HCT116 (cell line): Measurements from ENCODE around the gene LIMD2. TPM values are rescaled to one million over a fixed set of nuclear protein-coding genes. Genes with fewer than 3 reads are reported as not detected.

Experiments
- ATAC-seq: fragments of 200-7000 bp; cut with Tn5 transposase; 2 replicates; pipeline ENCODE4 v1.9.1; 2020; ENCODE audit warnings: mild to moderate bottlenecking, moderate library complexity
- BruUV-seq: library from RNA; stranded (reverse); fragments of 400-500 nt; replicated peaks from 2 replicates; lab custom pipeline; 2021; lab: Mats Ljungman, UMichigan
- CTCF ChIA-PET: fragments of 300-600 bp; sonication (Branson Sonifier 250); formaldehyde crosslinking; loops from one replicate; lab custom pipeline; 2021; ENCODE audit warnings: antibody characterized with exemption; lab: Charles Lee
- POLR2A ChIA-PET: fragments of 300-600, 350-600 bp; sonication (Branson Sonifier 250); formaldehyde crosslinking; loops from one replicate; lab custom pipeline; 2021; ENCODE audit warnings: antibody characterized with exemption; lab: Charles Lee
- RAD21 ChIA-PET, 2 experiments: fragments of 300-600 bp; sonication (Branson Sonifier 250); formaldehyde crosslinking; loops; one replicate each; lab custom pipeline; 2023; ENCODE audit warnings: low total read pairs in 2 of 2; ENCODE audit not compliant: uncharacterized antibody in 2 of 2, unreplicated experiment in 2 of 2, low non-redundant PET in 1 of 2; lab: Charles Lee
- DNase-seq: peaks from one replicate; pipeline ENCODE4 v3.0.0-alpha.2; 2010; ENCODE audit warnings: low read depth, low spot score
- H2AFZ ChIP-seq: fragments of 200-600 bp; shearing (Covaris generic), sonication (generic); 2 replicates; pipeline ENCODE4 v1.6.1; 2017; ENCODE audit warnings: low read depth, mixed run types, mixed read lengths, antibody characterized with exemption, low read length; ENCODE audit not compliant: poor library complexity, severe bottlenecking
- H3K27ac ChIP-seq: 2 replicates; pipeline ENCODE4 v1.5.1; 2012; ENCODE audit warnings: low read depth, low read length
- H3K27me3 ChIP-seq: fragments of 200-600 bp; sonication (generic); 2 replicates; pipeline ENCODE4 v1.6.1; 2016; ENCODE audit warnings: mixed run types, low read length, mixed read lengths; ENCODE audit not compliant: insufficient read depth
- H3K36me3 ChIP-seq, 2 experiments: fragments of 200-500 bp in 1 of 2; fragments of 200-600 bp in 1 of 2; sonication (Bioruptor generic) in 1 of 2; sonication (generic) in 1 of 2; 2 replicates each; pipeline versions ENCODE4 v1.5.1 to v1.6.1; 2014 to 2016; ENCODE audit warnings: low read length in 2 of 2, inconsistent platforms in 1 of 2, mixed read lengths in 1 of 2, mixed run types in 1 of 2; ENCODE audit not compliant: insufficient read depth in 2 of 2, control insufficient read depth in 1 of 2
- H3K4me1 ChIP-seq, 2 experiments: fragments of 200-600 bp in 1 of 2; sonication (generic) in 1 of 2; 2 replicates each; pipeline versions ENCODE4 v1.5.1 to v1.6.1; 2012 to 2017; ENCODE audit warnings: low read length in 2 of 2, inconsistent platforms in 1 of 2, mild to moderate bottlenecking in 1 of 2, mixed read lengths in 1 of 2, mixed run types in 1 of 2, moderate library complexity in 1 of 2; ENCODE audit not compliant: insufficient read depth in 2 of 2, control insufficient read depth in 1 of 2
- H3K4me2 ChIP-seq: fragments of 200-600 bp; sonication (generic); 2 replicates; pipeline ENCODE4 v1.6.1; 2017; ENCODE audit warnings: mixed run types, low read length, mixed read lengths
- H3K4me3 ChIP-seq, 2 experiments: fragments of 200-600 bp in 1 of 2; sonication (generic) in 1 of 2; replicated peaks in 1 of 2; 2 replicates each; pipeline ENCODE4 v1.5.1; 2011 to 2016; ENCODE audit warnings: low read length in 2 of 2, control low read depth in 1 of 2, low read depth in 1 of 2, mild to moderate bottlenecking in 1 of 2, mixed read lengths in 1 of 2, mixed run types in 1 of 2
- H3K79me2 ChIP-seq: fragments of 200-600 bp; sonication (generic); 2 replicates; pipeline ENCODE4 v1.6.1; 2017; ENCODE audit warnings: mild to moderate bottlenecking, mixed run types, low read length, moderate library complexity, mixed read lengths; ENCODE audit not compliant: insufficient read depth
- H3K9ac ChIP-seq: fragments of 200-600 bp; sonication (generic); 2 replicates; pipeline ENCODE4 v1.6.1; 2016; ENCODE audit warnings: low read length, mixed read lengths
- H3K9me2 ChIP-seq: fragments of 200-600 bp; sonication (generic), shearing (Covaris generic); 2 replicates; pipeline ENCODE4 v1.6.1; 2017; ENCODE audit warnings: mixed run types, mild to moderate bottlenecking, moderate library complexity; ENCODE audit not compliant: insufficient read depth
- H3K9me3 ChIP-seq, 2 experiments: fragments of 200-500 bp in 1 of 2; fragments of 200-600 bp in 1 of 2; sonication (Bioruptor generic) in 1 of 2; sonication (generic) in 1 of 2; 2 replicates each; pipeline ENCODE4 v1.6.1; 2014 to 2017; ENCODE audit warnings: low read length in 2 of 2, mixed read lengths in 2 of 2, inconsistent platforms in 1 of 2, low read depth in 1 of 2, mild to moderate bottlenecking in 1 of 2, mixed run types in 1 of 2, moderate library complexity in 1 of 2; ENCODE audit not compliant: control insufficient read depth in 1 of 2, insufficient read depth in 1 of 2
- H4K20me1 ChIP-seq: fragments of 200-600 bp; sonication (generic), shearing (Covaris generic); 2 replicates; pipeline ENCODE4 v1.6.1; 2017; ENCODE audit warnings: mixed run types, mild to moderate bottlenecking, moderate library complexity; ENCODE audit not compliant: insufficient read depth
- CBX3 ChIP-seq: IDR thresholded peaks from 2 replicates; pipeline ENCODE4 v1.6.1; 2012; ENCODE audit warnings: low read depth
- CEBPB ChIP-seq: IDR thresholded peaks from 2 replicates; pipeline ENCODE4 v1.6.1; 2012; ENCODE audit warnings: low read depth
- EGR1 ChIP-seq: IDR thresholded peaks from 2 replicates; pipeline ENCODE4 v1.6.1; 2012; ENCODE audit warnings: low read depth
- EZH2 ChIP-seq: fragments of 200-600 bp; sonication (generic); IDR thresholded peaks from 2 replicates; pipeline ENCODE4 v1.6.1; 2017; ENCODE audit warnings: antibody characterized with exemption, mixed run types
- EZH2phosphoT487 ChIP-seq: fragments of 200-600 bp; IDR thresholded peaks from 2 replicates; pipeline ENCODE4 v1.6.1; 2018; ENCODE audit warnings: antibody characterized with exemption, borderline replicate concordance
- FOSL1 ChIP-seq: IDR thresholded peaks from 2 replicates; pipeline ENCODE4 v1.6.1; 2012; ENCODE audit warnings: low read depth
- POLR2AphosphoS5 ChIP-seq: IDR thresholded peaks from 2 replicates; pipeline ENCODE4 v1.6.1; 2011; ENCODE audit warnings: mild to moderate bottlenecking, low read depth, low read length, moderate library complexity
- RAD21 ChIP-seq: IDR thresholded peaks from 2 replicates; pipeline ENCODE4 v1.6.1; 2012; ENCODE audit warnings: low read depth, mild to moderate bottlenecking
- SIN3A ChIP-seq: IDR thresholded peaks from 2 replicates; pipeline ENCODE4 v1.6.1; 2012; ENCODE audit warnings: low read depth
- SP1 ChIP-seq: IDR thresholded peaks from 2 replicates; pipeline ENCODE4 v1.6.1; 2012; ENCODE audit warnings: low read depth
- SRF ChIP-seq: IDR thresholded peaks from 2 replicates; pipeline ENCODE4 v1.6.1; 2012; ENCODE audit warnings: low read depth
- TCF7L2 ChIP-seq: IDR thresholded peaks from 2 replicates; pipeline ENCODE4 v1.7.0; 2011; ENCODE audit warnings: borderline replicate concordance, inconsistent platforms; ENCODE audit not compliant: insufficient read depth, insufficient read length; ENCODE audit errors: extremely low read depth
- YY1 ChIP-seq: IDR thresholded peaks from 2 replicates; pipeline ENCODE4 v1.6.1; 2011; ENCODE audit warnings: low read length, low read depth, moderate library complexity, mild to moderate bottlenecking; ENCODE audit not compliant: insufficient replicate concordance; ENCODE audit errors: extremely low read depth
- ZFX ChIP-seq: fragments of 450-650 bp; IDR thresholded peaks from 2 replicates; pipeline ENCODE4 v1.6.1; 2017
- ZNF274 ChIP-seq: fragments of 200-500 bp; sonication (Bioruptor generic); IDR thresholded peaks from 2 replicates; pipeline ENCODE4 v1.6.1; 2014; ENCODE audit warnings: mild to moderate bottlenecking, low read depth, low read length, inconsistent platforms
- intact Hi-C: fragments of 100-400 bp; cut with micrococcal nuclease; formaldehyde crosslinking; loops from 2 replicates; pipeline ENCODE4 v1.10.0; 2022
- total RNA-seq: library from RNA; stranded (reverse); gene quantifications from one replicate; pipeline ENCODE4 v1.2.1, GENCODE V29; 2021; ENCODE audit not compliant: unreplicated experiment
- TF ChIP-seq, protein P1 (sequence below): IDR thresholded peaks from 2 replicates; pipeline ENCODE4 v1.6.1; 2012
- TF ChIP-seq, protein P2 (sequence below): IDR thresholded peaks from 2 replicates; pipeline ENCODE4 v1.6.1; 2012; ENCODE audit warnings: low read depth
- TF ChIP-seq, protein P3 (sequence below), 3 experiments: fragments of 200-600 bp in 1 of 3; sonication (generic) in 1 of 3; IDR thresholded peaks in 2 of 3; conservative IDR thresholded peaks in 1 of 3; 2 replicates each; pipeline ENCODE4 v1.5.1; 2012 to 2017; ENCODE audit warnings: low read depth in 2 of 3, low read length in 2 of 3, antibody characterized with exemption in 1 of 3, borderline replicate concordance in 1 of 3, control low read depth in 1 of 3, mild to moderate bottlenecking in 1 of 3, mixed read lengths in 1 of 3, mixed run types in 1 of 3, moderate library complexity in 1 of 3; ENCODE audit not compliant: insufficient read depth in 1 of 3
- TF ChIP-seq, protein P4 (sequence below): IDR thresholded peaks from 2 replicates; pipeline ENCODE4 v1.6.1; 2011; ENCODE audit warnings: mild to moderate bottlenecking, low read length, moderate library complexity; ENCODE audit not compliant: insufficient replicate concordance; ENCODE audit errors: extremely low read depth

LIMD2 gene
- total RNA-seq, 1 experiment from 2014 or later: 8.4 TPM

DNA sequence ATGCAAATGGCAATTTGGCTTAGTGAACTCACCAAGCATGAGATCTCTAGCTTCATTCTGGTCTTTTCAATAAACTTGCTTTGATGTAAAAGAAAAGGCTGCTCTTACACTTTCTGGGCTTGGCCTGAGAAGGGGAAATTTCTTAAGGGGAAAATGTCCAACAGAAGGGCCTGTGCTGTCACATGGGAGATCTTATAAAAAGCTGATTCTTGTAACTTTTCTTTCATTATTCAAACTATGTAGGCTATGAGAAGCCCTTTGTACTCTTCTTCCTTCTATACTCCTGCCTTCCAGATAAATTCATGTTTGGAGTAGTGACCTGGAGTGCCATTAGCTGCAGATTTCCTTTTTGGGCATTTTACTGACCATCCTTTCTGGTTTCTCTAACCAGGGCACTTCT is 16.9 kb downstream of the LIMD2 start:
- Histone ChIP-seq H3K4me1 (no peaks in the 10 kb centered on the region), H3K27ac (no peak overlapping the region), H3K27me3 (no peaks in the 10 kb centered on the region), H3K9ac (no peak overlapping the region), H2AFZ (no peak overlapping the region), H3K9me2 (no peaks in the 10 kb centered on the region), H4K20me1 (no peaks in the 10 kb centered on the region), H3K36me3 (no peaks in the 10 kb centered on the region), H3K4me2 (no peak overlapping the region), H3K9me3 (no peaks in the 10 kb centered on the region), H3K4me3 (no peak overlapping the region), H3K79me2 (no peaks in the 10 kb centered on the region)
- ChIA-PET POLR2A (no interaction called here), CTCF (interaction anchor here (1.2 kb wide), 1 partner anchor 257 kb away, joined by 4 read pairs; no protein-coding TSS in a partner anchor), RAD21 (no interaction called here)
- TF ChIP-seq SRF (no peak), POLR2AphosphoS5 (no peak), EGR1 (no peak), CEBPB (no peak), SP1 (no peak), EZH2phosphoT487 (no peak), FOSL1 (no peak), ZNF274 (no peak), CBX3 (no peak), EZH2 (no peak), SIN3A (no peak), RAD21 (no peak), TCF7L2 (no peak), YY1 (no peak), ZFX (no peak)
- TF ChIP-seq, protein P1, sequence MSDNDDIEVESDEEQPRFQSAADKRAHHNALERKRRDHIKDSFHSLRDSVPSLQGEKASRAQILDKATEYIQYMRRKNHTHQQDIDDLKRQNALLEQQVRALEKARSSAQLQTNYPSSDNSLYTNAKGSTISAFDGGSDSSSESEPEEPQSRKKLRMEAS: no peak
- TF ChIP-seq, protein P2, sequence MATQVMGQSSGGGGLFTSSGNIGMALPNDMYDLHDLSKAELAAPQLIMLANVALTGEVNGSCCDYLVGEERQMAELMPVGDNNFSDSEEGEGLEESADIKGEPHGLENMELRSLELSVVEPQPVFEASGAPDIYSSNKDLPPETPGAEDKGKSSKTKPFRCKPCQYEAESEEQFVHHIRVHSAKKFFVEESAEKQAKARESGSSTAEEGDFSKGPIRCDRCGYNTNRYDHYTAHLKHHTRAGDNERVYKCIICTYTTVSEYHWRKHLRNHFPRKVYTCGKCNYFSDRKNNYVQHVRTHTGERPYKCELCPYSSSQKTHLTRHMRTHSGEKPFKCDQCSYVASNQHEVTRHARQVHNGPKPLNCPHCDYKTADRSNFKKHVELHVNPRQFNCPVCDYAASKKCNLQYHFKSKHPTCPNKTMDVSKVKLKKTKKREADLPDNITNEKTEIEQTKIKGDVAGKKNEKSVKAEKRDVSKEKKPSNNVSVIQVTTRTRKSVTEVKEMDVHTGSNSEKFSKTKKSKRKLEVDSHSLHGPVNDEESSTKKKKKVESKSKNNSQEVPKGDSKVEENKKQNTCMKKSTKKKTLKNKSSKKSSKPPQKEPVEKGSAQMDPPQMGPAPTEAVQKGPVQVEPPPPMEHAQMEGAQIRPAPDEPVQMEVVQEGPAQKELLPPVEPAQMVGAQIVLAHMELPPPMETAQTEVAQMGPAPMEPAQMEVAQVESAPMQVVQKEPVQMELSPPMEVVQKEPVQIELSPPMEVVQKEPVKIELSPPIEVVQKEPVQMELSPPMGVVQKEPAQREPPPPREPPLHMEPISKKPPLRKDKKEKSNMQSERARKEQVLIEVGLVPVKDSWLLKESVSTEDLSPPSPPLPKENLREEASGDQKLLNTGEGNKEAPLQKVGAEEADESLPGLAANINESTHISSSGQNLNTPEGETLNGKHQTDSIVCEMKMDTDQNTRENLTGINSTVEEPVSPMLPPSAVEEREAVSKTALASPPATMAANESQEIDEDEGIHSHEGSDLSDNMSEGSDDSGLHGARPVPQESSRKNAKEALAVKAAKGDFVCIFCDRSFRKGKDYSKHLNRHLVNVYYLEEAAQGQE: no peak
- TF ChIP-seq, protein P3, sequence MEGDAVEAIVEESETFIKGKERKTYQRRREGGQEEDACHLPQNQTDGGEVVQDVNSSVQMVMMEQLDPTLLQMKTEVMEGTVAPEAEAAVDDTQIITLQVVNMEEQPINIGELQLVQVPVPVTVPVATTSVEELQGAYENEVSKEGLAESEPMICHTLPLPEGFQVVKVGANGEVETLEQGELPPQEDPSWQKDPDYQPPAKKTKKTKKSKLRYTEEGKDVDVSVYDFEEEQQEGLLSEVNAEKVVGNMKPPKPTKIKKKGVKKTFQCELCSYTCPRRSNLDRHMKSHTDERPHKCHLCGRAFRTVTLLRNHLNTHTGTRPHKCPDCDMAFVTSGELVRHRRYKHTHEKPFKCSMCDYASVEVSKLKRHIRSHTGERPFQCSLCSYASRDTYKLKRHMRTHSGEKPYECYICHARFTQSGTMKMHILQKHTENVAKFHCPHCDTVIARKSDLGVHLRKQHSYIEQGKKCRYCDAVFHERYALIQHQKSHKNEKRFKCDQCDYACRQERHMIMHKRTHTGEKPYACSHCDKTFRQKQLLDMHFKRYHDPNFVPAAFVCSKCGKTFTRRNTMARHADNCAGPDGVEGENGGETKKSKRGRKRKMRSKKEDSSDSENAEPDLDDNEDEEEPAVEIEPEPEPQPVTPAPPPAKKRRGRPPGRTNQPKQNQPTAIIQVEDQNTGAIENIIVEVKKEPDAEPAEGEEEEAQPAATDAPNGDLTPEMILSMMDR (IDR thresholded peaks at IDR 0.05 in 2 of 3, conservative IDR thresholded peaks at IDR 0.05 in 1 of 3; ENCODE audit: borderline replicate concordance in 1 of 3, insufficient read depth in 1 of 3, low read depth in 2 of 3, low read length in 2 of 3): no peak
- TF ChIP-seq, protein P4, sequence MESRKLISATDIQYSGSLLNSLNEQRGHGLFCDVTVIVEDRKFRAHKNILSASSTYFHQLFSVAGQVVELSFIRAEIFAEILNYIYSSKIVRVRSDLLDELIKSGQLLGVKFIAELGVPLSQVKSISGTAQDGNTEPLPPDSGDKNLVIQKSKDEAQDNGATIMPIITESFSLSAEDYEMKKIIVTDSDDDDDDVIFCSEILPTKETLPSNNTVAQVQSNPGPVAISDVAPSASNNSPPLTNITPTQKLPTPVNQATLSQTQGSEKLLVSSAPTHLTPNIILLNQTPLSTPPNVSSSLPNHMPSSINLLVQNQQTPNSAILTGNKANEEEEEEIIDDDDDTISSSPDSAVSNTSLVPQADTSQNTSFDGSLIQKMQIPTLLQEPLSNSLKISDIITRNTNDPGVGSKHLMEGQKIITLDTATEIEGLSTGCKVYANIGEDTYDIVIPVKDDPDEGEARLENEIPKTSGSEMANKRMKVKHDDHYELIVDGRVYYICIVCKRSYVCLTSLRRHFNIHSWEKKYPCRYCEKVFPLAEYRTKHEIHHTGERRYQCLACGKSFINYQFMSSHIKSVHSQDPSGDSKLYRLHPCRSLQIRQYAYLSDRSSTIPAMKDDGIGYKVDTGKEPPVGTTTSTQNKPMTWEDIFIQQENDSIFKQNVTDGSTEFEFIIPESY: no peak
- no TSS peak for BruUV-seq
- ATAC-seq (no peak), DNase-seq (no peak)
- intact Hi-C loops: no loop called here
